Retinal pigment epithelial cell (primary cell): ENCODE results near the gene AAK1.
"Not testable (repeated sequence)": the region's sequence is repeated elsewhere in the genome, so short reads cannot be mapped to it uniquely, and the experiment has no call there.

ENCODE experiments used
- DNase-seq: peaks from one replicate; pipeline ENCODE4 v3.0.0-alpha.2; 2010; ENCODE audit warnings: low read depth
- H3K4me3 ChIP-seq: 2 replicates; pipeline ENCODE4 v1.5.1; 2011; ENCODE audit warnings: mild to moderate bottlenecking, low read length, control low read depth, moderate library complexity
- TF ChIP-seq, protein P1 (sequence below): conservative IDR thresholded peaks from 2 replicates; pipeline ENCODE4 v1.5.1; 2011; ENCODE audit warnings: low read depth, low read length, control low read depth, inconsistent platforms

AAK1 gene

GRCh38 chr2:69674316-69674670 lies 30.8 kb upstream of the AAK1 start:
- DNase-seq, result no peak
- TF ChIP-seq, protein P1, sequence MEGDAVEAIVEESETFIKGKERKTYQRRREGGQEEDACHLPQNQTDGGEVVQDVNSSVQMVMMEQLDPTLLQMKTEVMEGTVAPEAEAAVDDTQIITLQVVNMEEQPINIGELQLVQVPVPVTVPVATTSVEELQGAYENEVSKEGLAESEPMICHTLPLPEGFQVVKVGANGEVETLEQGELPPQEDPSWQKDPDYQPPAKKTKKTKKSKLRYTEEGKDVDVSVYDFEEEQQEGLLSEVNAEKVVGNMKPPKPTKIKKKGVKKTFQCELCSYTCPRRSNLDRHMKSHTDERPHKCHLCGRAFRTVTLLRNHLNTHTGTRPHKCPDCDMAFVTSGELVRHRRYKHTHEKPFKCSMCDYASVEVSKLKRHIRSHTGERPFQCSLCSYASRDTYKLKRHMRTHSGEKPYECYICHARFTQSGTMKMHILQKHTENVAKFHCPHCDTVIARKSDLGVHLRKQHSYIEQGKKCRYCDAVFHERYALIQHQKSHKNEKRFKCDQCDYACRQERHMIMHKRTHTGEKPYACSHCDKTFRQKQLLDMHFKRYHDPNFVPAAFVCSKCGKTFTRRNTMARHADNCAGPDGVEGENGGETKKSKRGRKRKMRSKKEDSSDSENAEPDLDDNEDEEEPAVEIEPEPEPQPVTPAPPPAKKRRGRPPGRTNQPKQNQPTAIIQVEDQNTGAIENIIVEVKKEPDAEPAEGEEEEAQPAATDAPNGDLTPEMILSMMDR, result no peak
- H3K4me3 ChIP-seq, result no peak overlapping the region

DNA sequence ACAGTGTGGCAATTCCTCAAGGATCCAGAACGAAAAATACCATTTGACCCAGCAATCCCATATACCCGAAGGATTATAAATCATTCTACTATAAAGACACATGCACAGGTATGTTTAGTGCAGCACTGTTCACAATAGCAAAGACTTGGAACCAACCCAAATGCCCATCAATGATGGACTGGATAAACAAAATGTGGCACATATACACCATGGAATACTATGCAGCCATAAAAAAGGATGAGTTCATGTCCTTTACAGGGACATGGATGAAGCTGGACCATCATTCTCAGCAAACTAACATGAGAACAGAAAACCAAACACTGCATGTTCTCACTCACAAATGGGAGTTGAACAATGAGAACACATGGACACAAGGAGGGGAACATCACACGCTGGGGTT lies 29.6 kb upstream of the AAK1 start:
- not testable (repeated sequence) for DNase-seq, H3K4me3 ChIP-seq

- no peak for DNase-seq
- no peak overlapping the region for H3K4me3 ChIP-seq
- TF ChIP-seq, protein P1, result no peak
These were observed 26.1 kb upstream of the AAK1 start for GRCh38 chr2:69669666-69670065.

DNA sequence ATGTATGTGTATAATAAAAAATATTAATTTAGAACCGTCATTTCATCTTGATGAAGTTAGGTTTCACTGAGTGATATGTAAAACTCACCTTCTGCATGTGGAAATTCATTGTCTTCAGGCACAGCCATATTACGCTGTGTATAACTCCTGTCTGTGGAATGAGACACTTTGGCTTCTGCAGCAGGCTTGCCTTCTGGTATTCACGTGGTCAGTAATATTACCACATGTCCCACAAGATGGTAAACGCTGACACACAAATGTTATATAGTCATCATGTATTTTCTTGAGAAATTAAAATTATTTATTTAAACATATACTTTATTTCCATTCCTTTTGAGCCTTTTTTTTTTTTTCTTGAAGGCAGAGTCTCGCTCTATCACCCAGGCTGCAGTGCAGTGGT lies 25.1 kb upstream of the AAK1 start:
- no peak overlapping the region for H3K4me3 ChIP-seq
- TF ChIP-seq, protein P1, result no peak
- DNase-seq, result no peak

DNA sequence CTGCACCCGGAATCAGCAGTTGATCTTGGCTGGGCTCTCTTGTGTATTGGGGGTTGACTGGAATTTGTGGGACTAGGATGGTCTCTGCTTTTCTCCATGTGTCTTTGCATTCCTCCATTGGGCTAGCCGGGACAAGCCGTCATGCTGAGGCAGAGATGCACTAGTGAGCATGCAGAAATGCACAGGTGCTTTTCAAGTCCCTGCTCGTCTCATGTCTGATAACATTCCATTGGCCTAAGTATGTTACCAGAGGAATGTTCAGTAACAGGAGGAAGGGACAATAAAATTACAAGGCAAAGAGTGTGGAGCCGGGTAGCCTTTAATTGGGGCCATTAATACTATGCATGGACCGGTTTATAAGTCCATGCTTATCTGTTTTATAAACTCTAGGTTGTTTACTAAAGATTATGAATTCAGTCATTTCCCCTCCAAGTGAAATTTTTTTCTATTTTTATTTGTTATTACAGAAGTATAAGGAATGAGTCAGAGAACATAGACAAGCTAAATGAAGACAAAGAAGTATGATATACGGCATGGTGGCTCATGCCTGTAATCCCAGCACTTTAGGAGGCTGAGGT lies 24.4 kb upstream of the AAK1 start:
- TF ChIP-seq, protein P1, result no peak
- no peak for DNase-seq
- H3K4me3 ChIP-seq, result no peak overlapping the region

DNA sequence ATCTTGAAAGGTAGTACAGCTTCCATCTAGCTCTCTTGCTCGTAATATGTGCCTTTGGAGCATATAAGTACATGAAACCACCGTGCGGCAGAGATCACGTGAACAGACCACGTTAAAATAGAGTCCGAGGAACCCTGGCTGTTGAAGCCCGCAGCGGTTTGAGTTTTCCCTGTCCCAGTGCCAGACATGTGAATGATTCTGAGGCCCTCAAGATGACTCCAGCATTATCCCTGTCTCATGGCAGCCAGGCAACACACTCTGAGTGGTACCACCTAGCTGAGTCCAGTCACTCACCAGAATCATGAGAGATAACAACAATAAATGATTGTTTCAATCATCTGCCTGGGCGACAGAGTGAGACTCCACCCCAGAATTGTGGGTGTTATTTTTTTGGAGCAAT lies 21.6 kb upstream of the AAK1 start:
- H3K4me3 ChIP-seq, result no peak overlapping the region
- TF ChIP-seq, protein P1, result no peak
- no peak for DNase-seq

DNA sequence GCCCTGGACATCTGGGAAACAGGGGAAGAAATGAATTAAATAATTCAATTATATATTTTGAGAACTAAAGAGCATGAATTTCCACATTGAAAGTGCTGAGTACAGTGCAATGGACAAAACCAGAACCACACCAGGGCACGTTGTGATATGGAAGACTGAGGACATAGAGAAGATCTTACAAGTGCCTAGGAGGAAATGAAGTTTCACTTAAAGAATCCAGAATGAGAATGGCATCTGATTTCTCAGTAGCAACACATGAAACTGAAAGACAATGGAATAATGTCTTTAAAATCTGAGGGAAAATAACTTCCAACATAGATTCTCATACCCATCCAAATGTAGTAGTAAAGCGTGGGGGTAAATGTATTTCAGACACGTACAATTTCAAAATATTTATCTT lies 20.3 kb upstream of the AAK1 start:
- TF ChIP-seq, protein P1, result no peak
- no peak for DNase-seq

DNA sequence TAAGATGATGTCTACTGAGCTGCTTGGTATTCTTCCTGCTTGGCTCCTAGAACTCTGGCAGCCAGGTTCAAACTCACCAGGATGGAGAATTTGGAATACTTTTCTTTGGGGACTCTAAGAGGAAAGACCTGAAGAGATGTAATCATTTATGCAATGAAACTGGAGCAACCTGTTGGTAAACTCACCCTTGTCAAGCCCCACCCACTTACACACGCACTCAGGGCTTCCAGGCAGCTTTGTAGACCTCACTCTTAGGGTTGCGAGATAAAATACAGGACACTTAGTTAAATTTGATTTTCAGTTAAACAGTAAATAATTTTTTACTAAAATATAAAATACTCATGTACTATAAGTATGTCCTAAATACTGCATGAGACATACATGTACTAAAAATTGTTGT lies 19.0 kb upstream of the AAK1 start:
- not testable (repeated sequence) for DNase-seq, H3K4me3 ChIP-seq

More for the DNA sequence above, 20.3 kb upstream of the AAK1 start:
- H3K4me3 ChIP-seq, result no peak overlapping the region
